ENCODE results near the gene SULT6B1. TPM values are rescaled to one million over a fixed set of nuclear protein-coding genes. Genes with fewer than 3 reads are reported as not detected.

The SULT6B1 gene
- total RNA-seq, 1 donor from 2014 or later = not detected

- Mint-ChIP-seq H3K4me3 (no peak overlapping the region), H3K36me3 (ENCODE audit: low read depth) (peaks cover 4% of the 10 kb centered on the region), H3K27ac (no peak overlapping the region), H3K9me3 (no peaks in the 10 kb centered on the region), H3K4me1 (peaks cover 13% of the 10 kb centered on the region), H3K27me3 (no peaks in the 10 kb centered on the region)
- ChIA-PET CTCF (no interaction called here), POLR2A (no interaction called here)
- TF ChIP-seq CTCF (IDR thresholded peaks at IDR 0.05) = no peak
- ATAC-seq (ENCODE audit: low read depth) (no peak), DNase-seq (no peak)
- intact Hi-C loops (cut with micrococcal nuclease) = no loop called here
These were observed 4.1 kb upstream of the SULT6B1 start for GRCh38 chr2:37192551-37192950.

GRCh38 chr2:37191747-37192146, 3.3 kb upstream of the SULT6B1 start:
- peaks cover 4% of the 10 kb centered on the region for H3K36me3 Mint-ChIP-seq (ENCODE audit: low read depth)
- H3K27me3 Mint-ChIP-seq = no peaks in the 10 kb centered on the region
- intact Hi-C loops (cut with micrococcal nuclease) = no loop called here
- POLR2A ChIA-PET = no interaction called here
- no peak overlapping the region for H3K27ac Mint-ChIP-seq
- no peak for TF ChIP-seq CTCF (IDR thresholded peaks at IDR 0.05)
- ATAC-seq (ENCODE audit: low read depth) = no peak
- no peak for DNase-seq
- no peak overlapping the region for H3K4me3 Mint-ChIP-seq
- CTCF ChIA-PET = no interaction called here
- H3K9me3 Mint-ChIP-seq = no peaks in the 10 kb centered on the region
- H3K4me1 Mint-ChIP-seq = peaks cover 5% of the 10 kb centered on the region

- H3K4me3 Mint-ChIP-seq = no peak overlapping the region
- no peak overlapping the region for H3K27ac Mint-ChIP-seq
- no peak for TF ChIP-seq CTCF (IDR thresholded peaks at IDR 0.05)
- CTCF ChIA-PET = no interaction called here
- no peak for ATAC-seq (ENCODE audit: low read depth)
- DNase-seq = no peak
- intact Hi-C loops (cut with micrococcal nuclease) = no loop called here
- peaks cover under 1% of the 10 kb centered on the region for H3K36me3 Mint-ChIP-seq (ENCODE audit: low read depth)
- no peaks in the 10 kb centered on the region for H3K9me3 Mint-ChIP-seq
- POLR2A ChIA-PET = no interaction called here
- H3K4me1 Mint-ChIP-seq = peaks cover 2% of the 10 kb centered on the region
- no peaks in the 10 kb centered on the region for H3K27me3 Mint-ChIP-seq
These were observed 2.8 kb upstream of the SULT6B1 start for GRCh38 chr2:37191253-37191652.

GRCh38 chr2:37190290-37190689, 1.8 kb upstream of the SULT6B1 start:
- Mint-ChIP-seq H3K4me3 (no peak overlapping the region), H3K36me3 (ENCODE audit: low read depth) (no peaks in the 10 kb centered on the region), H3K27me3 (no peaks in the 10 kb centered on the region), H3K4me1 (no peaks in the 10 kb centered on the region), H3K9me3 (no peaks in the 10 kb centered on the region), H3K27ac (no peak overlapping the region)
- ChIA-PET POLR2A (no interaction called here), CTCF (no interaction called here)
- intact Hi-C loops (cut with micrococcal nuclease) = no loop called here
- ATAC-seq (ENCODE audit: low read depth) (no peak), DNase-seq (no peak)
- no peak for TF ChIP-seq CTCF (IDR thresholded peaks at IDR 0.05)

- Mint-ChIP-seq H3K9me3 (no peaks in the 10 kb centered on the region), H3K36me3 (ENCODE audit: low read depth) (no peaks in the 10 kb centered on the region), H3K27ac (no peak overlapping the region), H3K4me1 (no peaks in the 10 kb centered on the region), H3K4me3 (no peak overlapping the region), H3K27me3 (no peaks in the 10 kb centered on the region)
- intact Hi-C loops (cut with micrococcal nuclease) = no loop called here
- no peak for TF ChIP-seq CTCF (IDR thresholded peaks at IDR 0.05)
- no peak for ATAC-seq (ENCODE audit: low read depth)
- no peak for DNase-seq
- POLR2A ChIA-PET = no interaction called here
- CTCF ChIA-PET = no interaction called here
These were observed 1.1 kb upstream of the SULT6B1 start for GRCh38 chr2:37189452-37190153.

Data from activated B cell treated with CpG ODN at 0.5 μM for 24 hours (primary cell).